ENCODE measurements around the gene ZBTB25. TPM values are rescaled to one million over a fixed set of nuclear protein-coding genes. Genes with fewer than 3 reads are reported as not detected.

ZBTB25 gene
- polyA plus RNA-seq, 1 donor (not counting 4 experiments of a cell fraction or from before 2014, with no cell fraction given): 6.8 TPM

GRCh38 chr14:64409126-64409920, 94.3 kb downstream of the ZBTB25 start:
- Histone ChIP-seq H3K4me2 (ENCODE audit: control insufficient read depth, extremely low read depth, insufficient read depth, low read depth, low read length) (no peak overlapping the region), H3K4me1 (ENCODE audit: control insufficient read depth, extremely low read depth, insufficient read depth, low read length) (peaks cover 6% of the 10 kb centered on the region), H2AFZ (ENCODE audit: control insufficient read depth, low read length) (no peak overlapping the region), H3K9ac (ENCODE audit: control insufficient read depth, extremely low read depth, insufficient read depth, low read length) (no peak overlapping the region), H4K20me1 (ENCODE audit: control insufficient read depth, extremely low read depth, insufficient read depth, low read length) (no peaks in the 10 kb centered on the region), H3K36me3 (ENCODE audit: control insufficient read depth in 2 of 2, extremely low read depth in 1 of 2, insufficient read depth in 2 of 2, low read length in 2 of 2) (peaks cover 6 to 13% of the 10 kb centered on the region in 2 experiments), H3K27me3 (ENCODE audit: control insufficient read depth, extremely low read depth, insufficient read depth, low read length) (no peaks in the 10 kb centered on the region), H3K79me2 (ENCODE audit: control insufficient read depth, insufficient read depth, low read length) (peaks cover 22% of the 10 kb centered on the region), H3K4me3 (ENCODE audit: control insufficient read depth in 2 of 3, extremely low read depth in 1 of 3, insufficient read depth in 2 of 3, low read depth in 1 of 3, low read length in 3 of 3) (no peak overlapping the region), H3K27ac (ENCODE audit: control insufficient read depth, insufficient read depth, low read length) (peak overlapping the region; percentile 31), H3K9me3 (ENCODE audit: control insufficient read depth, low read depth, low read length) (no peaks in the 10 kb centered on the region), H3K9me1 (ENCODE audit: control insufficient read depth, extremely low read depth, insufficient read depth, low read length) (no peaks in the 10 kb centered on the region)
- FAIRE-seq: no peak
- dilution Hi-C loops (cut with MboI; ENCODE audit: extremely low pct_ligation_motif_present, low sequenced_read_pairs): no loop called here
- no peak for DNase-seq (ENCODE audit: low read depth, low spot score)
- TF ChIP-seq EZH2 (IDR thresholded peaks at IDR 0.05; ENCODE audit: low read length) (no peak), CTCF (optimal IDR thresholded peaks at IDR 0.05 in 1 of 3, IDR thresholded peaks at IDR 0.05 in 1 of 3, conservative IDR thresholded peaks at IDR 0.05 in 1 of 3; ENCODE audit: extremely low read depth in 1 of 3, insufficient read depth in 2 of 3, low read length in 3 of 3) (no peak)

GRCh38 chr14:64407329-64407728, 96.3 kb downstream of the ZBTB25 start:
- H4K20me1 ChIP-seq (ENCODE audit: control insufficient read depth, extremely low read depth, insufficient read depth, low read length): no peaks in the 10 kb centered on the region
- dilution Hi-C loops (cut with MboI; ENCODE audit: extremely low pct_ligation_motif_present, low sequenced_read_pairs): no loop called here
- no peaks in the 10 kb centered on the region for H3K9me1 ChIP-seq (ENCODE audit: control insufficient read depth, extremely low read depth, insufficient read depth, low read length)
- no peaks in the 10 kb centered on the region for H3K9me3 ChIP-seq (ENCODE audit: control insufficient read depth, low read depth, low read length)
- H3K27ac ChIP-seq (ENCODE audit: control insufficient read depth, insufficient read depth, low read length): no peak overlapping the region
- H3K4me3 ChIP-seq (ENCODE audit: control insufficient read depth in 2 of 3, extremely low read depth in 1 of 3, insufficient read depth in 2 of 3, low read depth in 1 of 3, low read length in 3 of 3): no peak overlapping the region
- H3K27me3 ChIP-seq (ENCODE audit: control insufficient read depth, extremely low read depth, insufficient read depth, low read length): no peaks in the 10 kb centered on the region
- H3K4me1 ChIP-seq (ENCODE audit: control insufficient read depth, extremely low read depth, insufficient read depth, low read length): peaks cover 6% of the 10 kb centered on the region
- no peak for DNase-seq (ENCODE audit: low read depth, low spot score)
- H3K36me3 ChIP-seq (ENCODE audit: control insufficient read depth in 2 of 2, extremely low read depth in 1 of 2, insufficient read depth in 2 of 2, low read length in 2 of 2): peaks cover 13 to 14% of the 10 kb centered on the region in 2 experiments
- no peak for FAIRE-seq
- no peak overlapping the region for H3K9ac ChIP-seq (ENCODE audit: control insufficient read depth, extremely low read depth, insufficient read depth, low read length)
- TF ChIP-seq EZH2 (IDR thresholded peaks at IDR 0.05; ENCODE audit: low read length): no peak
- no peak for TF ChIP-seq CTCF (optimal IDR thresholded peaks at IDR 0.05 in 1 of 3, IDR thresholded peaks at IDR 0.05 in 1 of 3, conservative IDR thresholded peaks at IDR 0.05 in 1 of 3; ENCODE audit: extremely low read depth in 1 of 3, insufficient read depth in 2 of 3, low read length in 3 of 3)
- H3K79me2 ChIP-seq (ENCODE audit: control insufficient read depth, insufficient read depth, low read length): peaks cover 29% of the 10 kb centered on the region
- H3K4me2 ChIP-seq (ENCODE audit: control insufficient read depth, extremely low read depth, insufficient read depth, low read depth, low read length): no peak overlapping the region
- H2AFZ ChIP-seq (ENCODE audit: control insufficient read depth, low read length): no peak overlapping the region
